NCI-H1092 (cell line): ENCODE results near the gene NCOA6.

Experiments
- DNase-seq: peaks from one replicate; lab custom pipeline; 2025; lab: John Stamatoyannopoulos, UW

The NCOA6 gene

GRCh38 chr20:34825530-34826362 lies at the start of gene NCOA6:
NCOA6 (minus strand) TSS chr20:34825651; CDS start chr20:34782355, 43,296 bp downstream.
- peak; percentile 75 for DNase-seq

DNA sequence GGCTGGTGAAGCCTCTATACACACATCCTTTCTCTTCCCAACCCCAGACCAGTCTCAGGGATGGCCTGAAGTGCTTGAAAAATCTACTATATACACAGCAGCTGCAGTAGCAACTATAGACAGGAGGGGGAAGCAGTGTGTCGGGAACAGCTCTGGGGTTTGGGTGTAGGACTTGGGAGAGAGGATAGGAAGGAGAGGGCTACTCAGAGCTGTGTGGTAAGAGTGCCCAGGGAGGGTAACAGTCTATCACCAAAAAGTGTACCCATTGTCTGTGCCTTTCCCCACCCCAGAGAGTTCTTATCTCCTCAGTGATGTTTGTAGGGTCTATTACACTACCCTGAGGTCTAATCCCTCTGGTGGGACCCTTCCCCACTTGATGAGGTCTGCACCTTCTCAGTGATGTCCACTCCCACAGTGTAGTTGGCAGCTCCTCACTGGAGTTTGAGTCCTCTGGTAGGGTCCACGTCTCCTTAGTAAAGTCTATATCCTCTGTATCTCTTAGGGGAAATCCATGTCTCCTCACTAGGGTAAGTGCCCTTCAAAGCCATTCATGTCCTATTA lies 48.7 kb upstream of the NCOA6 start:
- peak; percentile 71 for DNase-seq

- no peak for DNase-seq
These were observed 48.2 kb upstream of the NCOA6 start for GRCh38 chr20:34873583-34874093.

GRCh38 chr20:34872622-34873224 lies 47.3 kb upstream of the NCOA6 start, which contains the start of gene GGT7:
GGT7 (minus strand) TSS chr20:34872856; CDS start chr20:34872815, 41 bp downstream.
- peak; percentile 62 for DNase-seq

DNA sequence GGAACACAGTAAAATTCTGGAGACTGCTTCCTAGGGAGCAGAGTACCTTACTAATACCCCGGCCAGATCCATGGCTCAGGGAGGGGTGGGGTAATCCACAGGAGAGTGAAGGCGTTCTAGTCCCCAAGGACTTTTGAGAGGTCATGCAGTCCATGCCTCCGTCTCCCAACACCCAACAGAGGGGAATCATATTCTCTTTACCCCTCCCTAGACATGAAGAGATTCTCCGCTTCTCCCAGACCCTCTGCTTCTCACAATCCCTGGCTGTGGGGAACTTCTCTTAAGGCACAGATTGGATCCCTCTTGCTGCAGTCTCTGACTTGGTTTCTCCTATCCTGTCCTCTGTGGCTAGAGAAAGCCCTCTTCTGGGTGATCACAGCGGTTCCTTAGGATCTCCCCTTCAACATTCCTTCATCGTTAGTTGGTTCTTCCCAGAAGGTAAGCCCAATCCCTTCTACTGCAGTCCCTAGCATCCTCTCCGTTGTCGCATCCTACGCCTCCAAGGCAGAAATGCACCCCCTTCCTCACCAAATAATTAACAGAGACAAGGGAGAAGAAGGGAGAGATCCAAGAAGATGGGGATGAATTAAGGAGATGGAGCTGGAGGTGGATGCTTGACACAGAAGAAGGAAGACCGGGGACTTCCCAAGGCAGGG lies 46.6 kb upstream of the NCOA6 start:
- no peak for DNase-seq

GRCh38 chr20:34871320-34871926 lies 46.0 kb upstream of the NCOA6 start:
- DNase-seq: no peak

DNA sequence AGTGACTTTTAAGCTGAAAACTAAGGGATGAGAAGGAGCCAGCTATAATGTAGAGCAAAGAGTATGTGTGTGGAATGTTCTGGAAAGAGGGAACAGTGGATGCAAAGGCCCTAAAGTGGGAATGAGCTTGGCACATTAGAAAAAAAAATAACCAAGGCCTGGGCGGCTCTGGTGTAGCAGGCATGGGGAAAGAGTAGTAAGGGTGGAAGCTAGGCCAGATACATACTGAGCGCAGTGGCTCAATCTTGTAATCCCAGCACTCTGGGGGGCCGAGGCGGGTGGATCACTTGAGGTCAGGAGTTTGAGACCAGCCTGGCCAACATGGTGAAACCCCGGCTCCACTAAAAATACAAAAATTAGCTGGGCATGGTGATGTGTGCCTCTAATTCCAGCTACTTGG lies 38.8 kb upstream of the NCOA6 start:
- DNase-seq: no peak

- no peak for DNase-seq
These were observed 38.0 kb upstream of the NCOA6 start for GRCh38 chr20:34863421-34863965.

DNA sequence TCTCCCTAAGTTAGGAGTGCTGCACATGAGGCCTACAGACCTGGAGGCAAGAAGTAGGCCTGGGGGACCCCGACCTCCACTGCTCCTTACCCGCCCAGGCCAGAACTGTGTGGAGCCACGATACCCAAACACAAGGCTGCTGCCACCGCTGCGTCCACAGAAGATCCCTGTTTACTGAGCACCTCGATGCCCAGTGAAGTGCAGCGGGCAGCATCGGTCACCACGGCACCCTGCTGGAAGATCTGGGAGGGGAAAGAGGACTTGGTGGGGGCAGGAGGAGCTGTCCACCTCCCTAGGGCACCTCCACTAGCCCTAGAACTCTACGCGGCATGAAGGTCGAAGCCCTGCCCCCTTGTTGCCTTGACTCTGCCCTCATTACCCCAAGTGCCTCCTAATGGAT lies 37.3 kb upstream of the NCOA6 start:
- no peak for DNase-seq

DNA sequence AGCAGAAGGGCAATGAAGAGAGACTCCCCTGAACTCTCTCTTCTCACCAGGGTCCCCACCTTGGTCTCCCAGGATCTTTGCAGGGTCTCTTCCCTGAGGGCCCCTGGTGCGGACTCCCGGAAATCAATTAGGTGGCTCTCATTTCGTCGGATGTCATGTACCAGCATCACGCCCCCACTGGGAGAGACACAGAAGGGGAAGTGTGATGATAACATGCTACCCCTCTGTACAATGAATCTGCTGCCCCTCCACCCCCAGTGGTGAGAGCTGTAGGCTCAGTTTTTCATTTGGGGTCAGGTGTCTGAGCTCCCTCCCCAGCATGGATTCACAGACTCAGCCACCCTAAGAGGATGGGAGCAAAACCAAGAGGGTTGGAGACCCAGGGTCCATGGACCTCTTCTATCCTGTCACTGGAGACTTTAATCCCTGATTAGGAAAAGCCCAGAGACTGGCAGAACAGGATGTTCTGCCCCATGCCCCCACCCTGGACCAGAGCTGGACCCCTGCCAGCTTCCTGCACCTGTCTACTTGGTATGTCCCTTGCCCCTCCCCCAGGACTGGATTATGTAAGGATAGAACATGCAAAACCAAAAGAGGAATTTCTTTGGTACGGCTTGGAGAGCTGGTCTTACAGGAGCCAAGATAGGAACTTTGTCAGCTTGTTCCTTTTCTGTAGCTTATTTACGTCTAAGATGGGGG lies 36.1 kb upstream of the NCOA6 start:
- DNase-seq: no peak

DNA sequence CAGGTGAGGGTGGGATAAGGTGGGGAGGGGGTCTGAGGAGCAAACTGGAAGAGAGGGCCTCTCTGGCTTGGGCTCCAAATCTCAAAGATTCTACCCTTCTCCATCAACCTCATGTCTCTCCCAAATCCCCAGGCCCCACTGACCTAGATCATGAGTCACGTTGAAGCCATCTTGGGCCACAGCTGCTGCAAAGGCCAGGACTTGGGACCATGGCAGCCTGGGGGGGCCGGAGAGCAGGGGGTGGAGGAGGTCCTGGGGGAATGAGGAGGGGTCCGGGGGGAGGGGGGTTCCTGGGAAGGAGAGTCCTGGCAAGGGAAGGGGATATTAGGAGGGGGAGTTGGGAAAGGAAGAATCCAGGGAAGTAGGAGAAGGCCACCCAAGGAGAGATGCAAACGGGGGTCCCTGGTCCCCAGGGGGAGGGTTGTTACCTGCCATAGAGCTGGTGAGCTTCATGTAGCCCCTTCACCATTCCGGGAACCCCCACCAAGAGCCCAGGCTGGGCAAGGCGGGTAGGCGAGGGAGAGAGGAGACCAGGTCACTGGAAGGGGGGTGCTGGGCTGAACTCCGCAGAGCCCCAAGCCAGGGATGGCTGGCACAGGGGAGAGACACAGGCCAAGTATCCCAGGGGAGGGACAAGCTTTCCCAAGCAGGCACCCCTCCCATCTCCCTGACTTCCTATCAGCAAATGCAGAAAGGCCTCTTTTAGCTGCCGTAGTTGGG lies 34.5 kb upstream of the NCOA6 start:
- DNase-seq: no peak

DNA sequence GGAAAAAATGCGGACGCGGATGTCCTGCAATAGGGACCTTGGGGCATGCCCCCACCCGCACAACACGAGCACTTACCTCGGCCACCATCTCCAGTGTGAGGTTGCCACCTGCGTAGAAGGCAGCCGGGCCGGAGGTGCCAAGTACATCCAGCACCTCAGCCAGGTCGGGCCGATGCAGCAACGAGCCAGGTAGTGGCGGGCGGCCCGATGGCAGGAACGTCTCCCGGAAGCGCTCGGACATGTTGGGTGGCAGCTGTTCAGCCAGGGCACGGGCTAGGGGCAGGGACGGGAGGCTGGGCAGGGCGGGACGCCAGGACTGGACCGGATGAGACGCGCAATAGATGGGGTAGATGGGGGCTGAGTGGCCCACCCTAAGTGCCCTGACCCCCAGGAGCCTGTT lies 33.9 kb upstream of the NCOA6 start:
- no peak for DNase-seq

DNA sequence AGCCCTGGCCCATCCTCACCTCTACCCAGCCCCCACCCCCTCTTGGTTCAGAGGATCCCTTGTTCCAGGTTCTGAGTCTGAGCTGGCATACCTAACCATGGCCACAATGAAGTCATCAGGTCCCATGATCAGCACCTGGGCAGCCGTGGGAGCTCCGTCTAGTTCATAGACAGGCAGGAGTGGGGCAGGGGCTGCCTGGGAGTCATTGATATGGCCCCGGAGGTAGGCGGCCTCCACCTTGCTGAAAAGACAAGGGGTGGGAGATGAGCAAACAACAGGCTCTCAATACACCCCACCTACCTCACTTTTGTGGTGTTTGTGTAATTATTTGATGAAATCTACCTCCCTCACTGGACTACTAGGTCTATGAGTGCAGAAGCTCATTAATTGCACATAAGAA lies 26.8 kb upstream of the NCOA6 start:
- DNase-seq: no peak

DNA sequence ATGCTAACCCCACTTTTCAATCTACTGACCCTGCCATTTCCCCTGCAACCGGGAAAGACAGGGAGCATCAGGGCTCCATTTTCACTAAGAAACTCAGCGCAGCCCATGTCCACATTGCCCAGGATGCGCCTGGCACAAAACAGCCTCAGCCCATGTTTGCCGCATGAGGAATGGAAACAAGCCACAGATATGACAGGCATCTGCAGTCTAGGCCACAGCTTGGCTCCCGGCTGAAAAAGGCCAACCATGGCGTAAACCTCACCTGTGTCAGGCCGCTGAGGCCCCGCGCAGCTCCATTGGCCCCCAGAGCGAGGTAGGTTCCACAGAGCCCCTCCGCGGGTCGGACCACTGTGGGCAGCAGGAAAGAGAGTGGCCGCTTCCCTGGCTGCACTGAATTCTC lies 25.5 kb upstream of the NCOA6 start:
- no peak for DNase-seq

DNA sequence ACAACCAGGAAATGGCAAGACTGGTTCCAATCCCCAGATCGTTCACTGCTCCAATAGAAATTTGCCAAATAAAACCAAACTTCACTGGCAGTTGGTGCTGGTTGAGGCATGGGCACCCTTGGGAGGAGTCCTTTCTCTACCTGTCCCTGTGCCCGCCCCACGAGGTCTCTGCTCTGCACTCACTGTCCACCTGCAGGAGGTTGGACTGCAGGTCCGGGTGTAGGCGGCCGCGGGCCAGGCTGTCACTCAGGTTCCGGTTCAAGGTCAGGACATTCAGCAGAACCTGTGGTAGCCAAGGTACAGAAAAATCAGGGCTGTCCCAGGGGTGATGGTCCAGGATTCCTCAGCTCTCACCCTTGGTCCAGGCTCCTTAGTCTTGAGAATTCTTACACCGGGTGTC lies 24.3 kb upstream of the NCOA6 start:
- no peak for DNase-seq

DNA sequence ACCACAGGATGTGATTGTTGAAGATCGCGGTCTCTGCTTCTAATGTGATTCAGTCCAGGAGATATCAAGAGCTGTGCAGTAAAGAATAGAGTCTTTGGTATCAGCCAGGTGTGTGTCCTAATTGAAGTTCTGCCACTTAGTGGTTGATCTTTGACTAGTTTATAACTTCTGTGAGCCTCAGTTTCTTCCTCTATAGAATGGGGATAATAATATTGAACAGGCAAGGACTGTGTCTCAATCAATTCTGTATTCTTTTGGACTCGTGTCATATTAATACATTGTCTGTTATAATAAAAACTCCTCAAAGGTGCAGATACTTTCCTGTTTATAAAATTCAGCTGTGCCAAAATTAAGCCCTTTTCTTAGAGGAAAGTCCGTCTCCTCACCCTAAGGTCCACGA lies 23.1 kb upstream of the NCOA6 start:
- no peak for DNase-seq

DNA sequence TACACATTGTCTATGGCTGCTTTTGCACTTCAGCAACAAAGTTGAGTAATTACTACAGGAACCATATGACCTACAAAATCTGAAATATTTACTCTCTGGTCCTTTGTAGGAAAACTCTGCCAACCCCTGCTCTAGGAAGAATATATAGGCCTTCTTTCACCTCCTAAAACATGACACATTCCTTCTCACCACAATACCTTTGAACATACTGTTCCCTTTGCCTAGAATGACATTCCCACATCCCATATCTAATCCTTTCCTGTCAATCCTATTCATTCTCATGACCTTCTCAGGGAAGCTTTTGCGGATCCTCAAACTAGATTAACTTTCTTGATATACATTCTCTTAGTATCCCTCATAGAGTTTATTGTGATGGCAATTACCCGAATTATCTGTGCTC lies 18.0 kb upstream of the NCOA6 start:
- DNase-seq: no peak

DNA sequence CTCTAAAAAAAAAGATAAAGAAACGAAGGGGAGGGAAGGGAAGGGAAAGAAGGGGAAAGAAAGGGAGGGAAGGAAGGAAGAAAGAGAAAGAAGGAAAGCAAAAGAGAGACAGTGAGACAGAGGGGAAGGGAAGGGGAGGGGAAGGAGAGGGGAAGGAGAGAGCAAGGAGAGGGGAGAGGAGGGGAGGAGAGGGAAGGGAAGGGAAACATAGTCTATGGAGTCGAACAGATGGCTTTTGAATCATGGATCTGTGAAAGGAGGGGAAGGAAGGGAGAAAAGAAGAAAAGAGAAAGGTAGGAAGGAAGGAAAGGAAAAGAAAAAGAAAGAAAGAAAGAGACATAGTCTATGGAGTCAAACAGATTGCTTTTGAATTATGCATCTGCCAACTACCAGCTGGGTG lies 16.7 kb upstream of the NCOA6 start:
- no peak for DNase-seq

DNA sequence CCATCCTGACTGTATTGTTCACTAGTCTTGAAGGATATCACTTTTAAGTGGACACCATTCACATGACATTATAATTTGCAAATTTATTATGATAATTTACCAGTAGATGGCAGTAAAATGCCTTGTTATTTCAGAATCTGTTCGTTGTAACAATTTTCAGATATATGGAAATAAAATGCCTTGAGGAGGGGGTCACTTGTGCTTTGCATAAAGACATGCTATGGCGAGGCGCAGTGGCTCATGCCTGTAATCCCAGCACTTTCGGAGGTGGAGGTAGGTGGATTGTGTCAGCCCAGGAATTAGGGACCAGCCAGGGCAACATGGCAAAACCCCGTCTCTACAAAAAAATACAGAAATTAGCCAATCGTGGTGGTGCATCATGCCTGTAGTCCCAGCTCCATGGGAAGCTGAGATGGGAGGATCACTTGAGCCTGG lies 9.0 kb upstream of the NCOA6 start:
- no peak for DNase-seq

- no peak for DNase-seq
These were observed 6.5 kb upstream of the NCOA6 start for GRCh38 chr20:34831936-34832335.
